GM23338 (cell line): ENCODE measurements around the gene AHCYL1. TPM values are rescaled to one million over a fixed set of nuclear protein-coding genes. Genes with fewer than 3 reads are reported as not detected.

Experiments used
- ATAC-seq: fragments of 200-7000 bp; cut with Tn5 transposase; 3 replicates; pipeline ENCODE4 v1.9.1; 2020
- DNase-seq: peaks from one replicate; pipeline ENCODE4 v3.0.0-alpha.2; 2015; ENCODE audit warnings: low spot score
- H2AFZ ChIP-seq: fragments of 200-600 bp; sonication (generic); 2 replicates; pipeline ENCODE4 v1.8.0; 2016; ENCODE audit warnings: antibody characterized with exemption, mild to moderate bottlenecking, moderate library complexity
- H3F3A ChIP-seq: fragments of 200-600 bp; sonication (generic); replicated peaks from 2 replicates; pipeline ENCODE4 v1.8.0; 2017; ENCODE audit warnings: antibody characterized with exemption, mixed run types, low read depth
- H3K27ac ChIP-seq: fragments of 200-600 bp; sonication (generic); 2 replicates; pipeline ENCODE4 v1.6.1; 2016; ENCODE audit warnings: low read depth
- H3K27me3 ChIP-seq: fragments of 200-600 bp; sonication (generic); 2 replicates; pipeline ENCODE4 v1.8.0; 2016; ENCODE audit warnings: mild to moderate bottlenecking, mixed run types, moderate library complexity; ENCODE audit not compliant: insufficient read depth
- H3K36me3 ChIP-seq: fragments of 200-600 bp; sonication (generic); 2 replicates; pipeline ENCODE4 v1.8.0; 2016; ENCODE audit warnings: mild to moderate bottlenecking; ENCODE audit not compliant: insufficient read depth
- H3K4me1 ChIP-seq: fragments of 200-600 bp; sonication (generic); 2 replicates; pipeline ENCODE4 v1.8.0; 2016; ENCODE audit warnings: mild to moderate bottlenecking, moderate library complexity; ENCODE audit not compliant: insufficient read depth
- H3K4me2 ChIP-seq: fragments of 200-600 bp; sonication (generic); 2 replicates; pipeline ENCODE4 v1.7.1; 2017; ENCODE audit warnings: mixed run types
- H3K4me3 ChIP-seq: fragments of 200-600 bp; sonication (generic); 2 replicates; pipeline ENCODE4 v1.6.1; 2016; ENCODE audit warnings: mixed run types
- H3K79me2 ChIP-seq: fragments of 200-600 bp; sonication (generic); replicated peaks from 2 replicates; pipeline ENCODE4 v1.8.0; 2017; ENCODE audit warnings: mild to moderate bottlenecking; ENCODE audit not compliant: insufficient read depth
- H3K9me2 ChIP-seq: fragments of 200-600 bp; sonication (generic); 2 replicates; pipeline ENCODE4 v1.8.0; 2017; ENCODE audit not compliant: insufficient read depth
- H4K20me1 ChIP-seq: fragments of 200-600 bp; sonication (generic); replicated peaks from 2 replicates; pipeline ENCODE4 v1.8.0; 2017; ENCODE audit warnings: mild to moderate bottlenecking; ENCODE audit not compliant: insufficient read depth
- H3K27ac Mint-ChIP-seq: 2 replicates; pipeline ENCODE4 v1.8.0; 2020; ENCODE audit warnings: inconsistent platforms, mild to moderate bottlenecking, moderate library complexity, mixed read lengths
- H3K27me3 Mint-ChIP-seq: 3 replicates; pipeline ENCODE4 v1.8.0; 2022; ENCODE audit warnings: low read depth, mild to moderate bottlenecking, moderate library complexity, mixed read lengths, inconsistent platforms; ENCODE audit not compliant: insufficient read depth, poor library complexity
- H3K36me3 Mint-ChIP-seq: 3 replicates; pipeline ENCODE4 v1.8.0; 2021; ENCODE audit warnings: low read depth, mild to moderate bottlenecking, inconsistent platforms, moderate library complexity, mixed read lengths
- H3K4me1 Mint-ChIP-seq: 3 replicates; pipeline ENCODE4 v1.8.0; 2020; ENCODE audit warnings: mild to moderate bottlenecking, inconsistent platforms, mixed read lengths
- H3K4me3 Mint-ChIP-seq: 3 replicates; pipeline ENCODE4 v1.8.0; 2021; ENCODE audit warnings: moderate library complexity, mild to moderate bottlenecking, inconsistent platforms, mixed read lengths
- H3K9me3 Mint-ChIP-seq: 3 replicates; pipeline ENCODE4 v1.8.0; 2020; ENCODE audit warnings: moderate library complexity, mild to moderate bottlenecking, inconsistent platforms, mixed read lengths
- CREB1 ChIP-seq: fragments of 250-450 bp; sonication (Bioruptor Pico); IDR thresholded peaks from 2 replicates; pipeline ENCODE4 v1.5.0; 2020; ENCODE audit warnings: low read depth, mild to moderate bottlenecking, moderate library complexity
- CTCF ChIP-seq, 2 experiments: fragments of 200-600 bp in 1 of 2; sonication (generic) in 1 of 2; conservative IDR thresholded peaks; 2 replicates each; pipeline versions ENCODE4 v1.5.1 to v1.6.1; 2016 to 2017; ENCODE audit warnings: antibody characterized with exemption in 2 of 2, low read depth in 2 of 2, mild to moderate bottlenecking in 2 of 2, moderate library complexity in 1 of 2
- EZH2 ChIP-seq: fragments of 200-600 bp; sonication (generic); IDR thresholded peaks from one replicate; pipeline ENCODE4 v1.8.0; 2017; ENCODE audit warnings: antibody characterized with exemption, mild to moderate bottlenecking, low read depth; ENCODE audit not compliant: unreplicated experiment
- EZH2phosphoT487 ChIP-seq: fragments of 200-600 bp; sonication (generic); IDR thresholded peaks from one replicate; pipeline ENCODE4 v1.8.1; 2018; ENCODE audit warnings: antibody characterized with exemption; ENCODE audit not compliant: unreplicated experiment
- JUNB ChIP-seq: IDR thresholded peaks from one replicate; pipeline ENCODE4 v1.6.1; 2016; ENCODE audit warnings: antibody characterized with exemption; ENCODE audit not compliant: unreplicated experiment
- ZNF114 ChIP-seq: fragments of 250-450 bp; sonication (Bioruptor Pico); IDR thresholded peaks from 2 replicates; pipeline ENCODE4 v1.5.0; 2020; ENCODE audit warnings: mild to moderate bottlenecking, moderate library complexity
- ZNF462 ChIP-seq: fragments of 250-450 bp; sonication (Bioruptor Pico); IDR thresholded peaks from 2 replicates; pipeline ENCODE4 v1.5.0; 2020; ENCODE audit warnings: mild to moderate bottlenecking, moderate library complexity
- polyA plus RNA-seq: library from polyadenylated mRNA; unstranded; fragments of >200 nt; fragmentation: Nextera tagmentation; extraction: Ambion mirVana; gene quantifications from 2 replicates; pipeline ENCODE4 v1.2.1, GENCODE V29; 2016
- total RNA-seq: library from RNA; depleted of rRNA; stranded (reverse); fragments of >200 nt; shearing (Covaris generic); gene quantifications from 2 replicates; pipeline ENCODE4 v1.2.3, GENCODE V29; 2014

The AHCYL1 gene
- total and polyA plus RNA-seq, 2 experiments from 2014 or later = 63.3 to 70.0 TPM

- H3K4me3 Mint-ChIP-seq = no peak overlapping the region
- Histone ChIP-seq H4K20me1 (peaks cover 14% of the 10 kb centered on the region; the same call in 1 of the 2 replicates), H3K27ac (peak overlapping the region; percentile 70; the same call in 1 of the 2 replicates)
Observed at GRCh38 chr1:110002695-110003094, 18.1 kb downstream of the AHCYL1 start.

More at GRCh38 chr1:110002695-110003094, 18.1 kb downstream of the AHCYL1 start:
- ATAC-seq (no peak), DNase-seq (no peak)
- Mint-ChIP-seq H3K27me3 (no peaks in the 10 kb centered on the region), H3K9me3 (no peaks in the 10 kb centered on the region), H3K4me1 (peaks cover 57% of the 10 kb centered on the region), H3K27ac (peak overlapping the region; percentile 97; the same call in 1 of the 2 replicates), H3K36me3 (no peaks in the 10 kb centered on the region)
- TF ChIP-seq ZNF114 (CRISPR knock-in tag) = no peak
- TF ChIP-seq CTCF (conservative IDR thresholded peaks at IDR 0.05; ENCODE audit: low read depth in 2 of 2) = no peak
- no peak for TF ChIP-seq JUNB
- no peak for TF ChIP-seq ZNF462
- TF ChIP-seq EZH2 = no peak
- TF ChIP-seq CREB1 = no peak
- no peak for TF ChIP-seq EZH2phosphoT487
- H3F3A ChIP-seq = no peaks in the 10 kb centered on the region
- no peak overlapping the region for H3K4me3 ChIP-seq
- no peaks in the 10 kb centered on the region for H3K36me3 ChIP-seq
- H2AFZ ChIP-seq = no peak overlapping the region
- no peaks in the 10 kb centered on the region for H3K9me2 ChIP-seq
- H3K4me2 ChIP-seq = no peak overlapping the region
- peaks cover 53% of the 10 kb centered on the region for H3K4me1 ChIP-seq
- peaks cover 73% of the 10 kb centered on the region for H3K79me2 ChIP-seq
- no peaks in the 10 kb centered on the region for H3K27me3 ChIP-seq
